Cerebellar cortex (tissue), 1 donor: ENCODE data around the gene KIF26B.
"Not testable (repeated sequence)": the region's sequence is repeated elsewhere in the genome, so short reads cannot be mapped to it uniquely, and the experiment has no call there.

Experiments used
- DNase-seq: peaks from one replicate; pipeline ENCODE4 v3.0.0-alpha.2; 2015; ENCODE audit warnings: low spot score

Gene KIF26B

DNA sequence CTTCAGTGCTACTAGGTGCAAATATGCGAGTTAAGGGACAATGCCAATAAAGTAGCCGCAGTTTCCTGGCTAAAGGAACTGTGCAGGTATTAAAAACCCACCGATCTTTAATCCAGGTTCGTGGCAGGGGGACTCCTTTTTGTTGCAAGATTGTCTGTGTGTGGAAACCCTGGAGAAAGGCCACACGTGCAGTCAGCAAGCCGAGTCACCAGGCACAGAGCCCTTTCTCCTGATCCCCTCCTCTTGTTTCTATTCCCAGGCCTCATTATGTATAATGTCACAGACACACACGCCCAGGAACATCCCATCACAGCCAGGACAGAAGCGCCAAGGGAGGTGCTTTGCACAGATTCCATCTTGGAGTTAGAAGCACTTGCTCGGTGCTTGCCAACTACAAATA is 528.9 kb downstream of the KIF26B start:
- no peak for DNase-seq

DNA sequence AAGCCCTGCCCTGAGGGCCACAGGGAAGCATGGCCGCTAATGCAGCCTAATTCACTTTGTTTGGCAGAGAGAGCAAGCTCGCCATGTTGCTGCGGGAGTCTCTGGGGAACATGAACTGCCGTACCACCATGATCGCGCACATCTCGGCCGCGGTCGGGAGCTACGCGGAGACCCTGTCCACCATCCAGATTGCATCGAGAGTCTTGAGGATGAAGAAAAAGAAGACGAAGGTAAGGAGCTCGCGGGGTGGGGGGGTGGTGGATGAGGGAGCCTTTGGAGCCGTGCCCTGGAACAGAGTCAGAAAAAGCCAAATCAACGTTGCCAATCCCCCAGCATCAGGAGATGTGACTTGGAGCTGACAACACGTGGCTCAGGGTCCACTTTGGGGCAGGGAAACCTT is 529.4 kb downstream of the KIF26B start:
- no peak for DNase-seq

GRCh38 chr1:245684571-245684970 is 529.8 kb downstream of the KIF26B start:
- DNase-seq = no peak

DNA sequence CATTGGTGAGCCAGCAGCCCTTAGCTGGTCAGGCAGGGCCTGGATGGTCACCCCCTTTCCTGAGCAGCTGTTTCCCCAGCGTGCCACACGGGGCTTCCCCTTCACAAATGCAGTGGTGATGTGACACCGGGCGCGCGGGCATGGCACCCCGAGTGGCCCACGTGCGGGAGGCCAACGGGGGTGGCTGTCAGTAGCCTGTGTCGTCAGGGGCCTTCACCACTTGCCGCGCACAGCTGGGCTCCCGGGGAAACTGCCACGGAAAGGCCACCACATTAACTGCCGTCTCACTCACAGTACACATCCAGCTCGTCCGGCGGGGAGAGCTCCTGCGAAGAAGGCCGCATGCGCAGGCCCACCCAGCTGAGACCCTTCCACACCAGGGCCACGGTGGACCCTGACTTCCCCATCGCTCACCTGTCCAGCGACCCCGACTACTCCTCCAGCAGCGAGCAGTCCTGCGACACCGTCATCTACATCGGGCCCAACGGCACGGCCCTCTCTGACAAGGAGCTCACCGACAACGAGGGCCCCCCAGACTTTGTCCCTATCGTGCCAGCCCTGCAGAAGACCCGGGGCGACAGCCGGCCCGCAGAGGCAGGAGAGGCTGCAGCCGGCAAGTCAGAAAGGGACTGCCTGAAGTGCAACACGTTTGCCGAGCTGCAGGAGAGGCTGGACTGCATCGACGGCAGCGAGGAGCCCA is 530.5 kb downstream of the KIF26B start:
- DNase-seq = no peak

- no peak for DNase-seq
Observed at GRCh38 chr1:245686006-245686405, 531.2 kb downstream of the KIF26B start.

DNA sequence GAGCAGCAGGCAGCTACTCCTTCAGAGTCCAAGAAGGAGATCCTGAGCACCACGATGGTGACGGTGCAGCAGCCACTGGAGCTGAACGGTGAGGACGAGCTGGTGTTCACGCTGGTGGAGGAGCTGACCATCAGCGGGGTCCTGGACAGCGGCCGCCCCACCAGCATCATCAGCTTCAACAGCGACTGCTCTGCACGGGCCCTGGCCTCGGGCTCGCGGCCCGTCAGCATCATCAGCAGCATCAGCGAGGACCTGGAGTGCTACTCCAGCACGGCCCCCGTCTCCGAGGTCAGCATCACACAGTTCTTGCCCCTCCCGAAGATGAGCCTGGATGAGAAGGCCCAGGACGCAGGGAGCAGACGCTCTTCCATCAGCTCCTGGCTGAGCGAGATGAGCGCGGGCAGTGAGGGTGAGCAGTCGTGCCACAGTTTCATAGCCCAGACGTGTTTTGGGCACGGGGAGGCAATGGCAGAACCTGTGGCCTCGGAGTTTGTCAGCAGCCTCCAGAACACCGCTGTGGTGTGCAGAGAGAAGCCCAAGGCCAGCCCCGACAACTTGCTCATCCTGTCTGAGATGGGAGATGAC is 531.8 kb downstream of the KIF26B start:
- DNase-seq = no peak

DNA sequence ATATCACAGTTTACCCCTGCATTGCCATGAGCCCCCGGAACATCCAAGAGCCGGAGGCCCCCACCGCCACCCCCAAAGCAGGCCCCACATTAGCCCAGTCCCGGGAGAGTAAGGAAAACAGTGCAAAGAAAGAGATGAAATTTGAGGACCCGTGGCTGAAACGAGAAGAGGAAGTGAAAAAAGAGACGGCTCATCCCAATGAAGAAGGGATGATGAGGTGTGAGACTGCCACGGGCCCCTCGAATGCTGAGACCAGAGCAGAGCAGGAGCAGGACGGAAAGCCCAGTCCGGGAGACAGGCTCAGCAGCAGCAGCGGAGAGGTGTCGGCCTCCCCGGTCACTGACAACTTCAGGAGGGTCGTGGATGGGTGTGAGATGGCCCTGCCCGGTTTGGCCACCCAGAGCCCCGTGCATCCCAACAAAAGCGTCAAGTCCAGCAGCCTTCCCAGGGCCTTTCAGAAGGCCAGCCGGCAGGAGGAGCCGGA is 532.4 kb downstream of the KIF26B start:
- no peak for DNase-seq

DNA sequence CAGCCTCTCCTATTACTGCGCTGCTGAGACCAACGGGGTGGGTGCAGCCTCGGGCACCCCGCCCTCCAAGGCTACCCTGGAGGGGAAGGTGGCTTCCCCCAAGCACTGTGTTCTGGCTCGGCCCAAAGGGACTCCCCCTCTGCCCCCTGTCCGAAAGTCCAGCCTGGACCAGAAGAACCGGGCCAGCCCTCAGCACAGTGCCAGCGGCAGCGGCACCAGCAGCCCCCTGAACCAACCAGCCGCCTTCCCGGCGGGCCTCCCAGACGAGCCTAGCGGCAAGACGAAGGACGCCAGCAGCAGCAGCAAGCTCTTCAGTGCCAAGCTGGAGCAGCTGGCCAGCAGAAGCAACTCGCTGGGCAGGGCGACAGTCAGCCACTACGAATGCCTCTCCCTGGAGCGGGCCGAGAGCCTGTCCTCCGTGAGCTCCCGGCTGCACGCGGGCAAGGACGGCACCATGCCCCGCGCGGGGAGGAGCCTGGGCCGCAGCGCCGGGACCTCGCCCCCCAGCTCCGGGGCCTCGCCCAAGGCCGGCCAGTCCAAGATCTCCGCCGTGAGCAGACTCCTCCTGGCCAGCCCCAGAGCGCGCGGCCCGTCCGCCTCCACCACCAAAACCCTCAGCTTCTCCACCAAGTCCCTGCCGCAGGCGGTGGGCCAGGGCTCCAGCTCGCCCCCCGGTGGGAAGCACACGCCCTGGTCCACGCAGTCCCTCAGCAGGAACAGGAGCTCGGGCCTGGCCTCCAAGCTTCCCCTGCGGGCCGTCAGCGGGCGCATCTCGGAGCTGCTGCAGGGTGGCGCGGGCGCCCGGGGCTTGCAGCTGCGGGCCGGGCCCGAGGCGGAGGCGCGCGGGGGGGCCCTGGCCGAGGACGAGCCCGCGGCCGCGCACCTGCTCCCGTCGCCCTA is 533.1 kb downstream of the KIF26B start:
- DNase-seq = no peak

- no peak for DNase-seq
Observed at GRCh38 chr1:245688536-245689453, 534.0 kb downstream of the KIF26B start.

- DNase-seq = peak; percentile 75
Observed at GRCh38 chr1:245690156-245690690, 535.4 kb downstream of the KIF26B start.

DNA sequence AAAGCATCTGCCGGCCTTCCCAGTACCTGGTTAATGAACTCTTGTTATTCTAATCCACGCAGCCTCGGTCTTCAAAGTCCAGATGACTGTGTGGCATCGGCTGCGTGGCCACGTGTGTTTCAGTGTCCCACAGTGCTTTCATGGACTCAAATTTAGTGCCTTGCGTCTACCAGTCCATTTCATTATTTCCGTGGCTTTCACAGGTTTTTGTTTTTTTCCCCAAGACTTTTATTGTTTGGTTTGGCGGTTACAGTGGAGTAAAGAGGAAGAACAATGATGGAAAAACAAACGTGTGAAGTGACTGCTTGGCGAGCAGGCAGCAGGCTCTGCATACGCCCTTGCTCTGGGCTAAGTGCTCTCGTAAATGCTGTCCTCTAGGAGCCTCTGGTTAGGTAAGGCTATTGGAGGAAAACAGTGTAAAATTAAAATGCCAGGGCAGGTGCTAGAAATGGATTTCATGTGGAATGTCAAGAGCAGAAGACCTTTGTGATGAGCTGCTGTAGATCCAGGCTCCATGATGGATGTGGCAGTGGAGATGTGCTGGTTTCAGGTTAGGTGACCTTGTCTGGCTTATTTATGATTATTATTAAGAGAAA is 536.3 kb downstream of the KIF26B start:
- DNase-seq = no peak

GRCh38 chr1:245691897-245692296 is 537.1 kb downstream of the KIF26B start:
- no peak for DNase-seq

- DNase-seq = no peak
Observed at GRCh38 chr1:245692318-245692717, 537.5 kb downstream of the KIF26B start.

- no peak for DNase-seq
Observed at GRCh38 chr1:245693116-245693793, 538.5 kb downstream of the KIF26B start.

GRCh38 chr1:245693941-245694752 is 539.4 kb downstream of the KIF26B start:
- DNase-seq = no peak

- no peak for DNase-seq
Observed at GRCh38 chr1:245694753-245695195, 540.0 kb downstream of the KIF26B start.

DNA sequence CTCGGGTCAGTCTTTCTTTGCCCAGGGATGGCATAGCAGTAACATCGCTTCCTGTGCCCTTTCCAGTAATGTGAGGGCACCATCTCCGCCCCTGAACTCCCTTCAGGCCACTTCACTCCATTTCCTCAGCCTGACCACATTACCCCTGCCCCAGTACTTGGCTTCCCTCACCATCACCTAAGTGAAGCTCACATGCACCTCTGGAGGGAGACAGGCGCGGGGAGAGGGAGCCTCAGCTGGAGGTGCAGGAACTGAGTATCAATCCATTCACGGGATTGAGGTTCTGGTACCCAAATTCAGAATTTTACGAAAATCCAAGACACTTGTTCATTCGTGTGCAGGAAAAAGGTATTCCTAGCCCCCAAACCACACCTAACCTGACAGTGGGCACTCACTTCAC is 540.4 kb downstream of the KIF26B start:
- DNase-seq = no peak

- DNase-seq = not testable (repeated sequence)
Observed at GRCh38 chr1:245695701-245696100, 540.9 kb downstream of the KIF26B start.

DNA sequence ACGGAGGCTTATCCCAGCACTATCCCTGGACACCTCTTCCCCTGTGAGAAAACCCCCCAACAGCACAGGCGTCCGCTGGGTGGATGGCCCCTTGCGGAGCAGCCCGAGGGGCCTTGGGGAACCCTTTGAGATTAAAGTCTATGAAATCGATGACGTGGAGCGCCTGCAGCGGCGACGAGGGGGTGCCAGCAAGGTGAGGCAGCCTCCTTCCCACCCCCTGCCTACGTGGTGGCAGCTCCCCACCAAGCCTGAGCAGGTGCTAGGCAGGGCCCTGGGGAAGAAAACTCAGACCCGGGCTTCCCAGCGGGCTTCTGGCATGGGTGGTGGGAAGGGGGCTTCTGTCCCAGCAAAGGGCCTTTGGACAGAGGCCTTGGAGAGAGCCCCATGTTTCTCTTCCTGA is 543.3 kb downstream of the KIF26B start:
- no peak for DNase-seq
